IPS-NIHi11 (cell line): ENCODE results near the gene SNX24.

ENCODE experiments used
- DNase-seq: peaks from one replicate; pipeline ENCODE4 v3.0.0; 2012; ENCODE audit warnings: mixed read lengths, low spot score

The SNX24 gene

DNA sequence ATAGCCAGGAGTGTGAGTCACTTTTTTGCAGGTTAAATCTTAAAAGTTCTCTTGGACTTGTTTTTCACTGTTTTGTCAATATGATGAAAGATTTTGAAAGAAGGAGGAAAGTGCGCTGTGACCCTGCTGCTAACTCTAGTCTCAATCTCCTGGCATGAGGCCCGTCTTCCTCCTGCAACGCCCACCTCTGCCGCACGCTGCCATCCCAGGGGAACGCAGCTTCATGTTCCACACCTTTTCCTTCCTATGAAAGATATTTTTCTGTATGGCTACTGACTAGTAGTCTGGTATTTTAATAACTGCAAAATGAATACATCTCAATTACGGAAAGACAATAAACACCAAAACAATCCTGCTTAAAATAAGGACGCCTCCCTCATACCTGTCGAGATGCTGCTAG is 182.8 kb downstream of the SNX24 start:
- no peak for DNase-seq

DNA sequence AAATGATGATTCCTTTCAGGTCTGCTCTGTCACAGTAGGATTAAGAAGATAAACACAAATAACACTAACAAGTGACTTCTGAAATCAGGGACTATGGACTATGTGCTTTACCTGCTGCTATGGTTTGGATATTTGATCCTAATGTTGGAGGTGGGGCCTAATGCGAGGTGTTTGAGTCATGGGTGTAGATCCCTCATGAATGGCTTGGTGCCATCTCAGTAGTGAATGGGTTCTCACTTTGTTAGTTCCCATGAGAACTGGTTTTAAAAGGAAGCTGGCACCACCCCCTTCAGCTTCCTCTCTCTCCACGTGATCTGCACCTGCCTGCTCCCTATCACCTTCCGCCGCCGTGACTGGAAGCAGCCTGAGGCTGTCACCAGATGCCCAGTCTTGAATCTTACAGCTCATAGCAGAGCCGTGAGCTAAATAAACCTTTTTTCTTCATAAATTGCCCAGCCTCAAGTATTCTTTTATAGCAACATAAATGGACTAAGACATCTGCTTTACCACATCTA is 187.8 kb downstream of the SNX24 start:
- DNase-seq, result peak; percentile 17

DNA sequence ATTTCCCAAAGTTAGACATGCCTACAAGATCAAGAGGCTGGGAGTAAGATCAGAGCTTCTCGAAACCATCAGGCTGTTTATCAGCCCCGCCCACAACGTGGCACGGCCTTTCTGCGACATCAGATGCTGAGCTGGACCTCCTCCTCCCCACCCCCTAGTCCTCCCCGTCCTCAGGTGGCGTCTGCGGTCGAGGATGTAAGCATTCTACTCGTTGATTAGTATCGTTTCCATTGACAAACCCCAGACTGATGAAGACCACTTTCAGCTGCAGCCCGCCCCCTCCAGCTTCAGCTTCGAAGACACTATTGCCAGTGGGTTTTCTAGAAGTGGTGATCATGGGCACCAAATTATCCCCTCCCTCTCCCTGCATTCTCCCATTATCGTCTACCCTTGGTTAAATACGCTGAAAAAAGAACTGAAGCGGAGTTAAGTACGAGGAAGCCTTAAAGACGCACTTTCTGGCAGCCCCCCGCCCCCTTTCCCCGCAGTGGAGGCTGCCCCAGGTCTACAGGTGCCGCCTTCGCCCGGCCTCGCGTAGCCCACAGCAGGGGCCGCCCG is 190.0 kb downstream of the SNX24 start:
- DNase-seq, result peak; percentile 72

GRCh38 chr5:123035918-123036390 is 190.5 kb downstream of the SNX24 start:
- peak; percentile 66 for DNase-seq

GRCh38 chr5:123036391-123037103 is 191.1 kb downstream of the SNX24 start, which contains the start of gene PPIC:
Gene PPIC, minus strand, starts transcription at chr5:123036725. Its CDS starts 100 bp downstream, at chr5:123036625.
- DNase-seq, result peak; percentile 90

DNA sequence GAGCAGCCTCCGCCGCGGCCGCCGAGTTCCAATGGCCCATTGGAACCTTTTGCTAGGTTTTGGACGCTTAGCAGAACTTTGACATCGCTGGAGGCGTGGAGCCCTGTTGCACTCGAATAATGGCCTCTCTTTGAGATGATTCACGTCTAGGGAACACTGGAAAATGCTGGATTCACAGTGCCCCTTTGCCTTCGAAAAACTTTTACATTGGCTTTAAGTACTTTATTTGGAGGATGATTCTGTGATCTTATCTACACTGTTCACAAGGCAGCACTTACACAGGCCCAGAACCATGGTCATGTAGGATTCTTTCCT is 191.6 kb downstream of the SNX24 start:
- no peak for DNase-seq

GRCh38 chr5:123039673-123040072 is 194.3 kb downstream of the SNX24 start:
- DNase-seq, result no peak

DNA sequence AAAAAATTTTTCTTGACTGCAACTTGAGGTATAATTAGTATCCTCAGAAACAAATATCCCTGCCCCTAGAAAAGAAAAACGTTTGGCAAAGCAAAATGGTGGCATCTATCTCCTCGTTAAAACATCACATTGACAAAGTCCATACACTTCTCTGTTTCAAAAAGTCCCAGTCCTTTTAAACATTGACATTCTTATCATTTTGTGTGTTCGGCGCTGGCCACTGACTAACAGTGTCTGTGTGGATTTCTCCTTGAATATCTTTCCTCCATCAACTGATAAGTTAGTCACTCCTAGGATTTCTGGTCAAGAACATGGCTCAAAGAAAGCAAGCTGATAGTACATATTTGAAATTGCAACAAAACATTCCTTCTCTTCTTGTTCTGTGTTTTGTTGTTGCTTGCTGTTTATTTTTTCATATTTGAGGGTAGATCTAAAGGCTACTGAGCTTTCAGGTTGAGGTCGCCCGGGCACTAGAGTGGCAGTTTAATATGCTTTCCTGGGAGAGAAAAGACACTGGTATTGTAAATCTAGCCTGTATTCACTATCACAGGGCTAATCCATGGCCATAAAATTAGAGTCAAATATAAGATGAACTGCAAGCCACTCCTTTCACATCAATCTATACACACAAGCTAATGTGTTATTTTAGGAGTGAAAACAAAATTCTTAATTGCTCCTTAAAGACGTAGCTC is 199.7 kb downstream of the SNX24 start:
- DNase-seq, result no peak

DNA sequence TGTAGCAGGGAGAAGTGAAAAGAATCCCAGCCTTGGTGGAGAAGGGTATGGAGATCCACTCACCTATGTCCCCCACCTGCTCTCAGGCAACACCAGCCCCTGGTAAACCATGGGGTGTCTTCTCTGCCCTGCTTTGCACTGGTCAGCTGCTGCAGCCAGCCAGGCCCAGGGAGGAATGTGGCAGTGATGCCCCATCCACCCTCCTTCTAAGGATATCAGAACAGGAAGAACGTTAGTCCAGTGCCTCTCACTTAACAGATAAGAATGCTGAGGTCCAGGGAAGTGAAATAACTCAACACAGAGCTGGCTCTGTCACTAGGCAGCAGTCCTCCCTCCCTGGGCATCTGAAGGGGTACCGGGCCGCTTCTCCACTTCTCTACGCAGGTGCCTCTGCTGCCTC is 200.8 kb downstream of the SNX24 start:
- no peak for DNase-seq

- no peak for DNase-seq
These were observed 202.3 kb downstream of the SNX24 start for GRCh38 chr5:123047706-123048105.

DNA sequence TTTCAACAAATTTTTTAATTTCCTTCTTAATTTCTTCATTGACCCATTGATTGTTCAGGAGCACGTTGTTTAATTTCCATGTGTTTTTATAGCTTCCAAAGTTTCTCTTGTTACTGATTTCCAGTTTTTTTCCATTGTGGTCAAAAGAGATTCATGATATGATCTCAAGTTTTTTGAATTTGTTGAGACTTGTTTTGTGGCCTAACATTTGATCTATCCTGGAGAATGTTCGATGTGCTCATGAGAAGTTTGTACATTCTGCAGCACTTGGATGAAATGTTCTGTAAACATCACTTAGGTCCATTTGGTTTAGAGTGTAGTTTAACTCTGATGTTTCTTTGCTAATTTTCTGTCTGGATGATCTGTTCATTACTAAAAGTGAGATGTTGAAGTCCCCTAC is 205.8 kb downstream of the SNX24 start:
- no peak for DNase-seq
